GM23338 (cell line): ENCODE data around the gene ADRB2. TPM values are rescaled to one million over a fixed set of nuclear protein-coding genes. Genes with fewer than 3 reads are reported as not detected.
A peak's percentile ranks its signal among the peaks of the same experiment; 100 is the strongest.

Experiments
- ATAC-seq: fragments of 200-7000 bp; cut with Tn5 transposase; 3 replicates; pipeline ENCODE4 v1.9.1; 2020
- DNase-seq: peaks from one replicate; pipeline ENCODE4 v3.0.0-alpha.2; 2015; ENCODE audit warnings: low spot score
- H2AFZ ChIP-seq: fragments of 200-600 bp; sonication (generic); 2 replicates; pipeline ENCODE4 v1.8.0; 2016; ENCODE audit warnings: antibody characterized with exemption, mild to moderate bottlenecking, moderate library complexity
- H3F3A ChIP-seq: fragments of 200-600 bp; sonication (generic); replicated peaks from 2 replicates; pipeline ENCODE4 v1.8.0; 2017; ENCODE audit warnings: antibody characterized with exemption, mixed run types, low read depth
- H3K27ac ChIP-seq: fragments of 200-600 bp; sonication (generic); 2 replicates; pipeline ENCODE4 v1.6.1; 2016; ENCODE audit warnings: low read depth
- H3K27me3 ChIP-seq: fragments of 200-600 bp; sonication (generic); 2 replicates; pipeline ENCODE4 v1.8.0; 2016; ENCODE audit warnings: mild to moderate bottlenecking, mixed run types, moderate library complexity; ENCODE audit not compliant: insufficient read depth
- H3K36me3 ChIP-seq: fragments of 200-600 bp; sonication (generic); 2 replicates; pipeline ENCODE4 v1.8.0; 2016; ENCODE audit warnings: mild to moderate bottlenecking; ENCODE audit not compliant: insufficient read depth
- H3K4me1 ChIP-seq: fragments of 200-600 bp; sonication (generic); 2 replicates; pipeline ENCODE4 v1.8.0; 2016; ENCODE audit warnings: mild to moderate bottlenecking, moderate library complexity; ENCODE audit not compliant: insufficient read depth
- H3K4me2 ChIP-seq: fragments of 200-600 bp; sonication (generic); 2 replicates; pipeline ENCODE4 v1.7.1; 2017; ENCODE audit warnings: mixed run types
- H3K4me3 ChIP-seq: fragments of 200-600 bp; sonication (generic); 2 replicates; pipeline ENCODE4 v1.6.1; 2016; ENCODE audit warnings: mixed run types
- H3K79me2 ChIP-seq: fragments of 200-600 bp; sonication (generic); replicated peaks from 2 replicates; pipeline ENCODE4 v1.8.0; 2017; ENCODE audit warnings: mild to moderate bottlenecking; ENCODE audit not compliant: insufficient read depth
- H3K9me2 ChIP-seq: fragments of 200-600 bp; sonication (generic); 2 replicates; pipeline ENCODE4 v1.8.0; 2017; ENCODE audit not compliant: insufficient read depth
- H4K20me1 ChIP-seq: fragments of 200-600 bp; sonication (generic); replicated peaks from 2 replicates; pipeline ENCODE4 v1.8.0; 2017; ENCODE audit warnings: mild to moderate bottlenecking; ENCODE audit not compliant: insufficient read depth
- H3K27ac Mint-ChIP-seq: 2 replicates; pipeline ENCODE4 v1.8.0; 2020; ENCODE audit warnings: inconsistent platforms, mild to moderate bottlenecking, moderate library complexity, mixed read lengths
- H3K27me3 Mint-ChIP-seq: 3 replicates; pipeline ENCODE4 v1.8.0; 2022; ENCODE audit warnings: low read depth, mild to moderate bottlenecking, moderate library complexity, mixed read lengths, inconsistent platforms; ENCODE audit not compliant: insufficient read depth, poor library complexity
- H3K36me3 Mint-ChIP-seq: 3 replicates; pipeline ENCODE4 v1.8.0; 2021; ENCODE audit warnings: low read depth, mild to moderate bottlenecking, inconsistent platforms, moderate library complexity, mixed read lengths
- H3K4me1 Mint-ChIP-seq: 3 replicates; pipeline ENCODE4 v1.8.0; 2020; ENCODE audit warnings: mild to moderate bottlenecking, inconsistent platforms, mixed read lengths
- H3K4me3 Mint-ChIP-seq: 3 replicates; pipeline ENCODE4 v1.8.0; 2021; ENCODE audit warnings: moderate library complexity, mild to moderate bottlenecking, inconsistent platforms, mixed read lengths
- H3K9me3 Mint-ChIP-seq: 3 replicates; pipeline ENCODE4 v1.8.0; 2020; ENCODE audit warnings: moderate library complexity, mild to moderate bottlenecking, inconsistent platforms, mixed read lengths
- CREB1 ChIP-seq: fragments of 250-450 bp; sonication (Bioruptor Pico); IDR thresholded peaks from 2 replicates; pipeline ENCODE4 v1.5.0; 2020; ENCODE audit warnings: low read depth, mild to moderate bottlenecking, moderate library complexity
- CTCF ChIP-seq, 2 experiments: fragments of 200-600 bp in 1 of 2; sonication (generic) in 1 of 2; conservative IDR thresholded peaks; 2 replicates each; pipeline versions ENCODE4 v1.5.1 to v1.6.1; 2016 to 2017; ENCODE audit warnings: antibody characterized with exemption in 2 of 2, low read depth in 2 of 2, mild to moderate bottlenecking in 2 of 2, moderate library complexity in 1 of 2
- ETS1 ChIP-seq: IDR thresholded peaks from 2 replicates; pipeline ENCODE4 v1.6.1; 2016; ENCODE audit warnings: antibody characterized with exemption
- EZH2phosphoT487 ChIP-seq: fragments of 200-600 bp; sonication (generic); IDR thresholded peaks from one replicate; pipeline ENCODE4 v1.8.1; 2018; ENCODE audit warnings: antibody characterized with exemption; ENCODE audit not compliant: unreplicated experiment
- REST ChIP-seq: IDR thresholded peaks from one replicate; pipeline ENCODE4 v1.6.1; 2018; ENCODE audit warnings: antibody characterized with exemption; ENCODE audit not compliant: unreplicated experiment
- ZNF462 ChIP-seq: fragments of 250-450 bp; sonication (Bioruptor Pico); IDR thresholded peaks from 2 replicates; pipeline ENCODE4 v1.5.0; 2020; ENCODE audit warnings: mild to moderate bottlenecking, moderate library complexity
- polyA plus RNA-seq: library from polyadenylated mRNA; unstranded; fragments of >200 nt; fragmentation: Nextera tagmentation; extraction: Ambion mirVana; gene quantifications from 2 replicates; pipeline ENCODE4 v1.2.1, GENCODE V29; 2016
- total RNA-seq: library from RNA; depleted of rRNA; stranded (reverse); fragments of >200 nt; shearing (Covaris generic); gene quantifications from 2 replicates; pipeline ENCODE4 v1.2.3, GENCODE V29; 2014

The ADRB2 gene
- total and polyA plus RNA-seq, 2 experiments from 2014 or later = 0.44 to 1.3 TPM

GRCh38 chr5:148826739-148827070 lies 294 bp downstream of the ADRB2 start:
- peak; percentile 61 for ATAC-seq
- H3K27me3 Mint-ChIP-seq = peaks cover 29% of the 10 kb centered on the region
- no peaks in the 10 kb centered on the region for H3K36me3 Mint-ChIP-seq
- peaks cover 22% of the 10 kb centered on the region for H3K27me3 ChIP-seq
- H3K9me3 Mint-ChIP-seq = no peaks in the 10 kb centered on the region
- H3K4me1 Mint-ChIP-seq = peaks cover 39% of the 10 kb centered on the region
- H3K27ac Mint-ChIP-seq = no peak overlapping the region
- H3K79me2 ChIP-seq = no peaks in the 10 kb centered on the region
- peak overlapping the region; percentile 88 for H2AFZ ChIP-seq
- TF ChIP-seq ETS1 (no peak), CREB1 (CRISPR knock-in tag) (no peak), REST (no peak), ZNF462 (CRISPR knock-in tag) (no peak), CTCF (conservative IDR thresholded peaks at IDR 0.05; ENCODE audit: low read depth in 2 of 2) (no peak), EZH2phosphoT487 (no peak)
- peak overlapping the region; percentile 92 for H3K4me3 ChIP-seq
- H3K4me1 ChIP-seq = peaks cover 24% of the 10 kb centered on the region
- peak overlapping the region; percentile 85 for H3K4me3 Mint-ChIP-seq
- DNase-seq = no peak
- H3K27ac ChIP-seq = no peak overlapping the region
- H3K36me3 ChIP-seq = no peaks in the 10 kb centered on the region
- H3K4me2 ChIP-seq = peak overlapping the region; percentile 98
- H4K20me1 ChIP-seq = no peaks in the 10 kb centered on the region
- no peaks in the 10 kb centered on the region for H3F3A ChIP-seq
- 0 out of 2 replicates have a peak, but pooled peaks cover 3% of the 10 kb centered on the region for H3K9me2 ChIP-seq
